K562 (cell line): Measurements from ENCODE around the gene TAS1R3. TPM values are rescaled to one million over a fixed set of nuclear protein-coding genes. Genes with fewer than 3 reads are reported as not detected.

ENCODE experiments used
- BRD9 ChIP-seq: fragments of 450-650 bp; IDR thresholded peaks from 2 replicates; pipeline ENCODE4 v1.6.1; 2018; ENCODE audit warnings: low read depth; ENCODE audit not compliant: partially characterized antibody
- FOXA3 ChIP-seq, 2 experiments: fragments of 450-650 bp in 1 of 2; sonication (generic) in 1 of 2; formaldehyde crosslinking; IDR thresholded peaks in 1 of 2; conservative IDR thresholded peaks in 1 of 2; 2 replicates each; pipeline versions ENCODE4 v1.4.0 to v1.8.0; 2020 to 2022; ENCODE audit warnings: mild to moderate bottlenecking in 2 of 2, missing genetic modification reagents in 1 of 2
- KHSRP ChIP-seq: fragments of 450-650 bp; IDR thresholded peaks from 2 replicates; pipeline ENCODE4 v1.6.1; 2017
- MECOM ChIP-seq: fragments of 250-450 bp; sonication (Bioruptor Pico); IDR thresholded peaks from 2 replicates; pipeline ENCODE4 v1.8.0; 2022; ENCODE audit warnings: inconsistent platforms
- SIN3A ChIP-seq, 2 experiments: fragments of 150-350 bp in 1 of 2; IDR thresholded peaks; 2 replicates each; pipeline ENCODE4 v1.6.1; 2011 to 2016; ENCODE audit warnings: borderline replicate concordance in 2 of 2, low read depth in 2 of 2, low read length in 2 of 2, mild to moderate bottlenecking in 2 of 2, moderate library complexity in 2 of 2; ENCODE audit not compliant: control insufficient read depth in 1 of 2
- SREBF1 ChIP-seq: fragments of 150-350 bp; IDR thresholded peaks from 2 replicates; pipeline ENCODE4 v1.6.1; 2014; ENCODE audit warnings: antibody characterized with exemption, low read depth, low read length, borderline replicate concordance
- STAT5A ChIP-seq: IDR thresholded peaks from 2 replicates; pipeline ENCODE4 v1.6.1; 2012; ENCODE audit warnings: low read length, inconsistent platforms, borderline replicate concordance
- ZNF436 ChIP-seq: fragments of 250-450, 450-650 bp; sonication (Bioruptor Pico); formaldehyde crosslinking; IDR thresholded peaks from 2 replicates; pipeline ENCODE4 v1.7.0; 2020; ENCODE audit warnings: mild to moderate bottlenecking
- ZNF77 ChIP-seq: fragments of 250-450 bp; sonication (Bioruptor Pico); IDR thresholded peaks from 2 replicates; pipeline ENCODE4 v1.5.0; 2020
- polyA plus RNA-seq, 8 experiments: library from polyadenylated mRNA; depleted of rRNA in 4 of 8; stranded (reverse) in 5 of 8; unstranded in 3 of 8; fragments of >200 nt; fragmentation: Nextera tagmentation in 2 of 8; fragmentation: Illumina TruSeq in 1 of 8; extraction: Ambion mirVana in 2 of 8; extraction: Trizol in 1 of 8; gene quantifications; 2 replicates each; pipeline versions ENCODE4 v1.2.1 to v1.2.3, GENCODE V29; 2011 to 2014; ENCODE audit warnings: inconsistent platforms in 1 of 8, missing spikeins in 1 of 8
- total RNA-seq, 7 experiments: library from RNA; depleted of rRNA in 6 of 7; stranded (reverse); fragments of >200 nt in 6 of 7; fragmentation: Illumina TruSeq in 2 of 7; extraction: Trizol in 2 of 7; gene quantifications; 2 replicates each; pipeline versions ENCODE4 v1.2.1 to v1.2.3, GENCODE V29; 2011 to 2021; ENCODE audit warnings: low replicate concordance in 1 of 7
- TF ChIP-seq, protein P1 (sequence below): IDR thresholded peaks from 2 replicates; pipeline ENCODE4 v1.6.1; 2014; ENCODE audit warnings: antibody characterized with exemption
- TF ChIP-seq, protein P2 (sequence below): fragments of 250-450 bp; sonication (Bioruptor Pico); IDR thresholded peaks from 2 replicates; pipeline ENCODE4 v1.8.0; 2021; ENCODE audit warnings: moderate library complexity, mild to moderate bottlenecking, inconsistent platforms
- TF ChIP-seq, protein P3 (sequence below): sonication (generic); formaldehyde crosslinking; IDR thresholded peaks from 2 replicates; pipeline ENCODE4 v1.8.0; 2023; ENCODE audit warnings: missing genetic modification reagents, mild to moderate bottlenecking, borderline replicate concordance
- TF ChIP-seq, protein P4 (sequence below): sonication (generic); formaldehyde crosslinking; IDR thresholded peaks from 2 replicates; pipeline ENCODE4 v1.8.0; 2022; ENCODE audit warnings: mild to moderate bottlenecking, missing genetic modification reagents

Gene TAS1R3
- total and polyA plus RNA-seq, 9 of the 15 experiments (the other 6 are each of a cell fraction or from before 2014, with no cell fraction given) = 0.07 to 0.13 TPM; not detected in 7

DNA sequence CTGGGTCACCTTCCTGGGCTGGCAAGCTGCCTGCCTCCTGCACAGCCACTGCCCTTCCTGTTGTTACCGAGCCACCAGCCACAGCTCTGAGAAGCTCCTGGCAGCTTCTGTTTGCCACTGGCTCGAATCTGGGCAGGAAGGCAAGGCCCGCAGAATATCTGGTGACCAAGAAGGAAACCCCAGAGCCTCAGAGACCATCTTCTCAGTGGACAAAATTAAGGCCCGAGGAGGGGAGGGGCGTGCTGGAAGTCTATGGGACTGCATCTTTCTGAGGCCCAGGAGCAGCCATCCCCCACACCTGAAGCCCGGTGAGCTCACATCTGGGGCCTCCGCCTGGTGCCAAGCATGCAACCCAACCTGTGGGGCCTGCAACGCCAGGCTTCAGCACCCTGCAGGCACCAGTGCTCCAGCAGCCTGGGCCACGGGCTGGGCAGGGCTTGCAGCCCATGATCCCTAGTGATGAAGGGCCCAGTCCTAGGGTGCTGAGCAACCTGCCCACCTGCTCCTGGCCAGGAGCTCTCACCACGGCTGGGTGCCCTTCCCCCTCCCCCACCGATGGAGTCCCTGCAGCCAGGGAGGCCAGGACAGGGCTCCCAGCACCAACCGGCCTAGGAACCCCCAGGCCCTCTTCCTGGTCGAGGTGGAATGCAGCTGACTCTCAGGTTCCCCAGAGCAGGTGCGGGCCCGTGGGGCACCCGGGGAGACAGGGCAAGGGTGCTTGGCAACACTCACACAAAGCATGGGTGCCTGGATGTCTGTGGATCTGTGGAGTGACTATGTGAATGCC lies 5.6 kb upstream of the TAS1R3 start (continued):
- TF ChIP-seq, protein P1, sequence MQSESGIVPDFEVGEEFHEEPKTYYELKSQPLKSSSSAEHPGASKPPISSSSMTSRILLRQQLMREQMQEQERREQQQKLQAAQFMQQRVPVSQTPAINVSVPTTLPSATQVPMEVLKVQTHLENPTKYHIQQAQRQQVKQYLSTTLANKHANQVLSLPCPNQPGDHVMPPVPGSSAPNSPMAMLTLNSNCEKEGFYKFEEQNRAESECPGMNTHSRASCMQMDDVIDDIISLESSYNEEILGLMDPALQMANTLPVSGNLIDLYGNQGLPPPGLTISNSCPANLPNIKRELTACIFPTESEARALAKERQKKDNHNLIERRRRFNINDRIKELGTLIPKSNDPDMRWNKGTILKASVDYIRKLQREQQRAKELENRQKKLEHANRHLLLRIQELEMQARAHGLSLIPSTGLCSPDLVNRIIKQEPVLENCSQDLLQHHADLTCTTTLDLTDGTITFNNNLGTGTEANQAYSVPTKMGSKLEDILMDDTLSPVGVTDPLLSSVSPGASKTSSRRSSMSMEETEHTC = no peak
- TF ChIP-seq, protein P2, sequence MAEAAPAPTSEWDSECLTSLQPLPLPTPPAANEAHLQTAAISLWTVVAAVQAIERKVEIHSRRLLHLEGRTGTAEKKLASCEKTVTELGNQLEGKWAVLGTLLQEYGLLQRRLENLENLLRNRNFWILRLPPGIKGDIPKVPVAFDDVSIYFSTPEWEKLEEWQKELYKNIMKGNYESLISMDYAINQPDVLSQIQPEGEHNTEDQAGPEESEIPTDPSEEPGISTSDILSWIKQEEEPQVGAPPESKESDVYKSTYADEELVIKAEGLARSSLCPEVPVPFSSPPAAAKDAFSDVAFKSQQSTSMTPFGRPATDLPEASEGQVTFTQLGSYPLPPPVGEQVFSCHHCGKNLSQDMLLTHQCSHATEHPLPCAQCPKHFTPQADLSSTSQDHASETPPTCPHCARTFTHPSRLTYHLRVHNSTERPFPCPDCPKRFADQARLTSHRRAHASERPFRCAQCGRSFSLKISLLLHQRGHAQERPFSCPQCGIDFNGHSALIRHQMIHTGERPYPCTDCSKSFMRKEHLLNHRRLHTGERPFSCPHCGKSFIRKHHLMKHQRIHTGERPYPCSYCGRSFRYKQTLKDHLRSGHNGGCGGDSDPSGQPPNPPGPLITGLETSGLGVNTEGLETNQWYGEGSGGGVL (CRISPR knock-in tag) = no peak
- TF ChIP-seq MECOM = no peak
- no peak for TF ChIP-seq ZNF436 (CRISPR knock-in tag)
- TF ChIP-seq FOXA3 (CRISPR knock-in tag; conservative IDR thresholded peaks at IDR 0.05 in 1 of 2, IDR thresholded peaks at IDR 0.05 in 1 of 2) = 0 out of 4 replicates have a peak, but pooled peaks of 1 of the 2 experiments have one; percentile 56
- TF ChIP-seq STAT5A = no peak
- no peak for TF ChIP-seq SREBF1
- 0 out of 4 replicates have a peak, but pooled peaks of 1 of the 2 experiments have one; percentile 51 for TF ChIP-seq SIN3A (IDR thresholded peaks at IDR 0.05; ENCODE audit: borderline replicate concordance in 2 of 2, control insufficient read depth in 1 of 2, low read depth in 2 of 2, low read length in 2 of 2)
- TF ChIP-seq, protein P3, sequence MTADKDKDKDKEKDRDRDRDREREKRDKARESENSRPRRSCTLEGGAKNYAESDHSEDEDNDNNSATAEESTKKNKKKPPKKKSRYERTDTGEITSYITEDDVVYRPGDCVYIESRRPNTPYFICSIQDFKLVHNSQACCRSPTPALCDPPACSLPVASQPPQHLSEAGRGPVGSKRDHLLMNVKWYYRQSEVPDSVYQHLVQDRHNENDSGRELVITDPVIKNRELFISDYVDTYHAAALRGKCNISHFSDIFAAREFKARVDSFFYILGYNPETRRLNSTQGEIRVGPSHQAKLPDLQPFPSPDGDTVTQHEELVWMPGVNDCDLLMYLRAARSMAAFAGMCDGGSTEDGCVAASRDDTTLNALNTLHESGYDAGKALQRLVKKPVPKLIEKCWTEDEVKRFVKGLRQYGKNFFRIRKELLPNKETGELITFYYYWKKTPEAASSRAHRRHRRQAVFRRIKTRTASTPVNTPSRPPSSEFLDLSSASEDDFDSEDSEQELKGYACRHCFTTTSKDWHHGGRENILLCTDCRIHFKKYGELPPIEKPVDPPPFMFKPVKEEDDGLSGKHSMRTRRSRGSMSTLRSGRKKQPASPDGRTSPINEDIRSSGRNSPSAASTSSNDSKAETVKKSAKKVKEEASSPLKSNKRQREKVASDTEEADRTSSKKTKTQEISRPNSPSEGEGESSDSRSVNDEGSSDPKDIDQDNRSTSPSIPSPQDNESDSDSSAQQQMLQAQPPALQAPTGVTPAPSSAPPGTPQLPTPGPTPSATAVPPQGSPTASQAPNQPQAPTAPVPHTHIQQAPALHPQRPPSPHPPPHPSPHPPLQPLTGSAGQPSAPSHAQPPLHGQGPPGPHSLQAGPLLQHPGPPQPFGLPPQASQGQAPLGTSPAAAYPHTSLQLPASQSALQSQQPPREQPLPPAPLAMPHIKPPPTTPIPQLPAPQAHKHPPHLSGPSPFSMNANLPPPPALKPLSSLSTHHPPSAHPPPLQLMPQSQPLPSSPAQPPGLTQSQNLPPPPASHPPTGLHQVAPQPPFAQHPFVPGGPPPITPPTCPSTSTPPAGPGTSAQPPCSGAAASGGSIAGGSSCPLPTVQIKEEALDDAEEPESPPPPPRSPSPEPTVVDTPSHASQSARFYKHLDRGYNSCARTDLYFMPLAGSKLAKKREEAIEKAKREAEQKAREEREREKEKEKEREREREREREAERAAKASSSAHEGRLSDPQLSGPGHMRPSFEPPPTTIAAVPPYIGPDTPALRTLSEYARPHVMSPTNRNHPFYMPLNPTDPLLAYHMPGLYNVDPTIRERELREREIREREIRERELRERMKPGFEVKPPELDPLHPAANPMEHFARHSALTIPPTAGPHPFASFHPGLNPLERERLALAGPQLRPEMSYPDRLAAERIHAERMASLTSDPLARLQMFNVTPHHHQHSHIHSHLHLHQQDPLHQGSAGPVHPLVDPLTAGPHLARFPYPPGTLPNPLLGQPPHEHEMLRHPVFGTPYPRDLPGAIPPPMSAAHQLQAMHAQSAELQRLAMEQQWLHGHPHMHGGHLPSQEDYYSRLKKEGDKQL (CRISPR knock-in tag) = no peak
- TF ChIP-seq, protein P4, sequence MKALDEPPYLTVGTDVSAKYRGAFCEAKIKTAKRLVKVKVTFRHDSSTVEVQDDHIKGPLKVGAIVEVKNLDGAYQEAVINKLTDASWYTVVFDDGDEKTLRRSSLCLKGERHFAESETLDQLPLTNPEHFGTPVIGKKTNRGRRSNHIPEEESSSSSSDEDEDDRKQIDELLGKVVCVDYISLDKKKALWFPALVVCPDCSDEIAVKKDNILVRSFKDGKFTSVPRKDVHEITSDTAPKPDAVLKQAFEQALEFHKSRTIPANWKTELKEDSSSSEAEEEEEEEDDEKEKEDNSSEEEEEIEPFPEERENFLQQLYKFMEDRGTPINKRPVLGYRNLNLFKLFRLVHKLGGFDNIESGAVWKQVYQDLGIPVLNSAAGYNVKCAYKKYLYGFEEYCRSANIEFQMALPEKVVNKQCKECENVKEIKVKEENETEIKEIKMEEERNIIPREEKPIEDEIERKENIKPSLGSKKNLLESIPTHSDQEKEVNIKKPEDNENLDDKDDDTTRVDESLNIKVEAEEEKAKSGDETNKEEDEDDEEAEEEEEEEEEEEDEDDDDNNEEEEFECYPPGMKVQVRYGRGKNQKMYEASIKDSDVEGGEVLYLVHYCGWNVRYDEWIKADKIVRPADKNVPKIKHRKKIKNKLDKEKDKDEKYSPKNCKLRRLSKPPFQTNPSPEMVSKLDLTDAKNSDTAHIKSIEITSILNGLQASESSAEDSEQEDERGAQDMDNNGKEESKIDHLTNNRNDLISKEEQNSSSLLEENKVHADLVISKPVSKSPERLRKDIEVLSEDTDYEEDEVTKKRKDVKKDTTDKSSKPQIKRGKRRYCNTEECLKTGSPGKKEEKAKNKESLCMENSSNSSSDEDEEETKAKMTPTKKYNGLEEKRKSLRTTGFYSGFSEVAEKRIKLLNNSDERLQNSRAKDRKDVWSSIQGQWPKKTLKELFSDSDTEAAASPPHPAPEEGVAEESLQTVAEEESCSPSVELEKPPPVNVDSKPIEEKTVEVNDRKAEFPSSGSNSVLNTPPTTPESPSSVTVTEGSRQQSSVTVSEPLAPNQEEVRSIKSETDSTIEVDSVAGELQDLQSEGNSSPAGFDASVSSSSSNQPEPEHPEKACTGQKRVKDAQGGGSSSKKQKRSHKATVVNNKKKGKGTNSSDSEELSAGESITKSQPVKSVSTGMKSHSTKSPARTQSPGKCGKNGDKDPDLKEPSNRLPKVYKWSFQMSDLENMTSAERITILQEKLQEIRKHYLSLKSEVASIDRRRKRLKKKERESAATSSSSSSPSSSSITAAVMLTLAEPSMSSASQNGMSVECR (CRISPR knock-in tag) = peak; percentile 60; the same call in 1 of the 2 replicates
- no peak for TF ChIP-seq ZNF77
- no peak for TF ChIP-seq BRD9
- no peak for TF ChIP-seq KHSRP
